HepG2 (cell line): ENCODE results near the gene BCAS3. TPM values are rescaled to one million over a fixed set of nuclear protein-coding genes. Genes with fewer than 3 reads are reported as not detected.

ENCODE experiments used
- ATAD3A ChIP-seq: sonication (generic); formaldehyde crosslinking; IDR thresholded peaks from 2 replicates; pipeline ENCODE4 v1.4.0; 2020; ENCODE audit warnings: missing genetic modification reagents
- CBX1 ChIP-seq: IDR thresholded peaks from one replicate; pipeline ENCODE4 v1.6.1; 2016; ENCODE audit warnings: antibody characterized with exemption, low read depth
- CHCHD3 ChIP-seq: sonication (generic); formaldehyde crosslinking; IDR thresholded peaks from 2 replicates; pipeline ENCODE4 v1.8.0; 2022; ENCODE audit warnings: mild to moderate bottlenecking, missing genetic modification reagents, moderate library complexity
- EHMT2 ChIP-seq: fragments of 200-600 bp; sonication (generic); IDR thresholded peaks from 2 replicates; pipeline ENCODE4 v1.7.0; 2017; ENCODE audit warnings: antibody characterized with exemption, low read depth, low read length, borderline replicate concordance
- GATAD1 ChIP-seq: IDR thresholded peaks from 2 replicates; pipeline ENCODE4 v1.6.1; 2016; ENCODE audit warnings: missing genetic modification reagents, missing compliant biosample characterization
- MAZ ChIP-seq, 2 experiments: sonication (generic) in 1 of 2; formaldehyde crosslinking in 1 of 2; IDR thresholded peaks; 2 replicates each; pipeline versions ENCODE4 v1.5.0 to v1.6.1; 2012 to 2020; ENCODE audit warnings: low read depth in 2 of 2, mild to moderate bottlenecking in 2 of 2, borderline replicate concordance in 1 of 2, improper control_type of control experiment in 1 of 2, low read length in 1 of 2, missing genetic modification reagents in 1 of 2, moderate library complexity in 1 of 2
- MYC ChIP-seq: sonication (generic); formaldehyde crosslinking; IDR thresholded peaks from 2 replicates; pipeline ENCODE4 v1.9.0; 2021; ENCODE audit warnings: missing genetic modification reagents, borderline replicate concordance
- NR0B2 ChIP-seq: sonication (generic); formaldehyde crosslinking; IDR thresholded peaks from 2 replicates; pipeline ENCODE4 v1.4.0; 2020; ENCODE audit warnings: mild to moderate bottlenecking, missing genetic modification reagents
- PRMT3 ChIP-seq: sonication (generic); formaldehyde crosslinking; IDR thresholded peaks from 2 replicates; pipeline ENCODE4 v1.8.1; 2022; ENCODE audit warnings: low read depth, mild to moderate bottlenecking, moderate library complexity, missing genetic modification reagents, borderline replicate concordance
- SP4 ChIP-seq: sonication (generic); formaldehyde crosslinking; IDR thresholded peaks from 2 replicates; pipeline ENCODE4 v1.8.1; 2023; ENCODE audit warnings: mild to moderate bottlenecking, missing genetic modification reagents
- SYNCRIP ChIP-seq: fragments of 200-400 bp; formaldehyde crosslinking; IDR thresholded peaks from 2 replicates; pipeline ENCODE4 v1.6.1; 2018; ENCODE audit warnings: mild to moderate bottlenecking, low read depth, low read length; ENCODE audit not compliant: insufficient read depth
- THYN1 ChIP-seq: sonication (generic); formaldehyde crosslinking; IDR thresholded peaks from 2 replicates; pipeline ENCODE4 v1.8.1; 2023; ENCODE audit warnings: low read depth, mild to moderate bottlenecking, moderate library complexity, missing genetic modification reagents, borderline replicate concordance
- ZMAT3 ChIP-seq: sonication (generic); formaldehyde crosslinking; conservative IDR thresholded peaks from 2 replicates; pipeline ENCODE4 v1.7.0; 2021; ENCODE audit warnings: missing genetic modification reagents
- ZNF232 ChIP-seq: sonication (generic); formaldehyde crosslinking; IDR thresholded peaks from 2 replicates; pipeline ENCODE4 v1.4.0; 2020; ENCODE audit warnings: missing genetic modification reagents, borderline replicate concordance
- ZNF34 ChIP-seq: sonication (generic); formaldehyde crosslinking; IDR thresholded peaks from 2 replicates; pipeline ENCODE4 v1.4.0; 2020; ENCODE audit warnings: mild to moderate bottlenecking, missing genetic modification reagents, borderline replicate concordance
- ZNF451 ChIP-seq: sonication (generic); formaldehyde crosslinking; IDR thresholded peaks from 2 replicates; pipeline ENCODE4 v1.5.0; 2020; ENCODE audit warnings: mild to moderate bottlenecking, missing genetic modification reagents
- ZNF547 ChIP-seq: sonication (generic); formaldehyde crosslinking; IDR thresholded peaks from 2 replicates; pipeline ENCODE4 v1.5.1; 2020; ENCODE audit warnings: mild to moderate bottlenecking, missing genetic modification reagents
- ZNF557 ChIP-seq: sonication (generic); formaldehyde crosslinking; IDR thresholded peaks from 2 replicates; pipeline ENCODE4 v1.4.0; 2020; ENCODE audit warnings: missing genetic modification reagents
- ZNF720 ChIP-seq: sonication (generic); formaldehyde crosslinking; IDR thresholded peaks from 2 replicates; pipeline ENCODE4 v1.4.0; 2020; ENCODE audit warnings: missing genetic modification reagents
- ZNF776 ChIP-seq: sonication (generic); formaldehyde crosslinking; IDR thresholded peaks from 2 replicates; pipeline ENCODE4 v1.4.0; 2020; ENCODE audit warnings: mild to moderate bottlenecking, missing genetic modification reagents
- polyA plus RNA-seq, 8 experiments: library from polyadenylated mRNA; depleted of rRNA in 3 of 8; stranded (reverse) in 7 of 8; unstranded in 1 of 8; fragments of >200 nt; fragmentation: Illumina TruSeq in 4 of 8; extraction: Trizol in 4 of 8; gene quantifications; 2 replicates each; pipeline versions ENCODE4 v1.2.1 to v1.2.3, GENCODE V29; 2011 to 2016; ENCODE audit warnings: low read depth in 4 of 8, missing spikeins in 1 of 8, mixed read lengths in 1 of 8; ENCODE audit not compliant: insufficient read depth in 1 of 8
- total RNA-seq, 5 experiments: library from RNA; depleted of rRNA; stranded (reverse); fragments of >200 nt; fragmentation: Illumina TruSeq; extraction: Trizol; gene quantifications; 2 replicates each; pipeline ENCODE4 v1.2.3, GENCODE V29; 2016; ENCODE audit warnings: low read depth in 1 of 5
- TF ChIP-seq, protein P1 (sequence below): sonication (generic); formaldehyde crosslinking; IDR thresholded peaks from 2 replicates; pipeline ENCODE4 v1.4.0; 2020; ENCODE audit warnings: mild to moderate bottlenecking, low read depth, missing genetic modification reagents
- TF ChIP-seq, protein P2 (sequence below): sonication (generic); formaldehyde crosslinking; conservative IDR thresholded peaks from 2 replicates; pipeline ENCODE4 v1.4.0; 2020; ENCODE audit warnings: missing genetic modification reagents
- TF ChIP-seq, protein P3 (sequence below), 2 experiments: sonication (generic) in 1 of 2; formaldehyde crosslinking in 1 of 2; IDR thresholded peaks; 2 replicates each; pipeline versions ENCODE4 v1.4.0 to v1.6.1; 2016 to 2020; ENCODE audit warnings: borderline replicate concordance in 1 of 2, low read depth in 1 of 2, mild to moderate bottlenecking in 1 of 2, missing genetic modification reagents in 1 of 2

Gene BCAS3
- total and polyA plus RNA-seq, 2 of the 13 experiments (the other 11 are each of a cell fraction or from before 2014, with no cell fraction given) = 10.7 to 11.2 TPM

DNA sequence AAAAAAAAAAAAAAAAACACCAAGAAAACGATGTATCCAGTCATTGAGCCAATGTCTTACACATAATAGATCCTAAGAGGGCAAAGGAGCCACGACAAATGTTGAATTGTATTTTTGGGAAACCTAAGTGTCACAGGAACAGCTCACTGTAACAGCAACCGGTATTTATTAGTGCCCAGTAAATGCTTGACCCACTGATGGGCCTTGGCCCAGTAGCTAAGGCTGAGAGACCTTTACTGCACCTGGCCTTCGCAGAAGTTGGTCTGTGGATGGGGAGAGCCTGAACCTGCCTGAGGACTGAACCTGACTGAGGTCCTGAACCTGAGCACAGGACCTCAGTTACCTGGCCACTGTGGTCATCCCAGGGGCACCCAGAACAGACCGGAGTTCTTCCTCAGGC, 657.0 kb downstream of the BCAS3 start (continued):
- TF ChIP-seq MAZ (IDR thresholded peaks at IDR 0.05; ENCODE audit: borderline replicate concordance, low read depth, low read length) = no peak
- no peak for TF ChIP-seq MAZ (CRISPR knock-in tag; IDR thresholded peaks at IDR 0.05; ENCODE audit: low read depth)
- TF ChIP-seq ZNF720 (CRISPR knock-in tag) = no peak
- TF ChIP-seq, protein P1, sequence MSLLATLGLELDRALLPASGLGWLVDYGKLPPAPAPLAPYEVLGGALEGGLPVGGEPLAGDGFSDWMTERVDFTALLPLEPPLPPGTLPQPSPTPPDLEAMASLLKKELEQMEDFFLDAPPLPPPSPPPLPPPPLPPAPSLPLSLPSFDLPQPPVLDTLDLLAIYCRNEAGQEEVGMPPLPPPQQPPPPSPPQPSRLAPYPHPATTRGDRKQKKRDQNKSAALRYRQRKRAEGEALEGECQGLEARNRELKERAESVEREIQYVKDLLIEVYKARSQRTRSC (CRISPR knock-in tag) = no peak
- TF ChIP-seq EHMT2 = no peak
- TF ChIP-seq ZMAT3 = no peak
- TF ChIP-seq PRMT3 = no peak
- TF ChIP-seq, protein P2, sequence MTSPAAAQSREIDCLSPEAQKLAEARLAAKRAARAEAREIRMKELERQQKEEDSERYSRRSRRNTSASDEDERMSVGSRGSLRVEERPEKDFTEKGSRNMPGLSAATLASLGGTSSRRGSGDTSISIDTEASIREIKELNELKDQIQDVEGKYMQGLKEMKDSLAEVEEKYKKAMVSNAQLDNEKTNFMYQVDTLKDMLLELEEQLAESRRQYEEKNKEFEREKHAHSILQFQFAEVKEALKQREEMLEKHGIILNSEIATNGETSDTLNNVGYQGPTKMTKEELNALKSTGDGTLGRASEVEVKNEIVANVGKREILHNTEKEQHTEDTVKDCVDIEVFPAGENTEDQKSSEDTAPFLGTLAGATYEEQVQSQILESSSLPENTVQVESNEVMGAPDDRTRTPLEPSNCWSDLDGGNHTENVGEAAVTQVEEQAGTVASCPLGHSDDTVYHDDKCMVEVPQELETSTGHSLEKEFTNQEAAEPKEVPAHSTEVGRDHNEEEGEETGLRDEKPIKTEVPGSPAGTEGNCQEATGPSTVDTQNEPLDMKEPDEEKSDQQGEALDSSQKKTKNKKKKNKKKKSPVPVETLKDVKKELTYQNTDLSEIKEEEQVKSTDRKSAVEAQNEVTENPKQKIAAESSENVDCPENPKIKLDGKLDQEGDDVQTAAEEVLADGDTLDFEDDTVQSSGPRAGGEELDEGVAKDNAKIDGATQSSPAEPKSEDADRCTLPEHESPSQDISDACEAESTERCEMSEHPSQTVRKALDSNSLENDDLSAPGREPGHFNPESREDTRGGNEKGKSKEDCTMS (CRISPR knock-in tag) = no peak
- no peak for TF ChIP-seq GATAD1 (CRISPR knock-in tag)
- no peak for TF ChIP-seq SP4 (CRISPR knock-in tag)
- TF ChIP-seq ATAD3A (CRISPR knock-in tag) = no peak
- TF ChIP-seq CBX1 = no peak
- peak; percentile 8; the same call in 1 of the 2 replicates for TF ChIP-seq MYC
- no peak for TF ChIP-seq ZNF557 (CRISPR knock-in tag)
- TF ChIP-seq THYN1 = no peak
- no peak for TF ChIP-seq NR0B2 (CRISPR knock-in tag)
- no peak for TF ChIP-seq ZNF547 (CRISPR knock-in tag)
- no peak for TF ChIP-seq SYNCRIP
- TF ChIP-seq, protein P3, sequence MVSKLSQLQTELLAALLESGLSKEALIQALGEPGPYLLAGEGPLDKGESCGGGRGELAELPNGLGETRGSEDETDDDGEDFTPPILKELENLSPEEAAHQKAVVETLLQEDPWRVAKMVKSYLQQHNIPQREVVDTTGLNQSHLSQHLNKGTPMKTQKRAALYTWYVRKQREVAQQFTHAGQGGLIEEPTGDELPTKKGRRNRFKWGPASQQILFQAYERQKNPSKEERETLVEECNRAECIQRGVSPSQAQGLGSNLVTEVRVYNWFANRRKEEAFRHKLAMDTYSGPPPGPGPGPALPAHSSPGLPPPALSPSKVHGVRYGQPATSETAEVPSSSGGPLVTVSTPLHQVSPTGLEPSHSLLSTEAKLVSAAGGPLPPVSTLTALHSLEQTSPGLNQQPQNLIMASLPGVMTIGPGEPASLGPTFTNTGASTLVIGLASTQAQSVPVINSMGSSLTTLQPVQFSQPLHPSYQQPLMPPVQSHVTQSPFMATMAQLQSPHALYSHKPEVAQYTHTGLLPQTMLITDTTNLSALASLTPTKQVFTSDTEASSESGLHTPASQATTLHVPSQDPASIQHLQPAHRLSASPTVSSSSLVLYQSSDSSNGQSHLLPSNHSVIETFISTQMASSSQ (IDR thresholded peaks at IDR 0.05; ENCODE audit: low read depth) = no peak
- TF ChIP-seq, protein P3 (CRISPR knock-in tag; IDR thresholded peaks at IDR 0.05; ENCODE audit: borderline replicate concordance) = no peak
- TF ChIP-seq ZNF776 = no peak
- no peak for TF ChIP-seq ZNF232 (CRISPR knock-in tag)
- peak; percentile 46; the same call in 1 of the 2 replicates for TF ChIP-seq ZNF451
- peak; percentile 27; the same call in 1 of the 2 replicates for TF ChIP-seq CHCHD3 (CRISPR knock-in tag)
- 0 out of 2 replicates have a peak, but pooled peaks have one; percentile 54 for TF ChIP-seq ZNF34
